ENCODE measurements around the gene TRPV5. TPM values are rescaled to one million over a fixed set of nuclear protein-coding genes. Genes with fewer than 3 reads are reported as not detected.

The TRPV5 gene
- total and polyA plus RNA-seq, 4 donors, result under 0.01 to 0.23 TPM; not detected in 2

DNA sequence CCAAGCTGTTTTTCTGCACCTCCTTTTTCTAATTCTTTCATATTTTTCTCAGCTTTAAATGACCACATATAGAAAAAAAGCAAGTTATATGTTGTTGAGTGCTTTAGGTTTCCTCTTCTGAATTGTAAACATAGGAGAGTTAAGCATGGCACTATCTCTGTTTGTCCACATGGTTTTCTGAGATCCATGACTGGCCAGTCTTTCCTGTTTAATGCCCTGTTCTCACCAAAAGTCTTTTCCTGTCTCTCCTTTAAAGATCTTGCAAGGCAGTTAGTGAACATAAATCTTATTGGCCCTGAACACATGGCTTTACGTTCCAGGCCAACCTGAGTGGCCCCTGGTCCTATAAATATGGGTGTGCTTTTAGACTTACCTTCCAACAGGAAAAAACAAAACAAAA is 19.4 kb downstream of the TRPV5 start:
- H3K4me3 ChIP-seq (ENCODE audit: low read depth in 1 of 3, low read length in 3 of 3), result no peak overlapping the region
- H3K27me3 ChIP-seq (ENCODE audit: control insufficient read depth in 4 of 4, insufficient read depth in 4 of 4, low read length in 3 of 4), result peaks cover 0 to 3% (median 0%) of the 10 kb centered on the region in 4 donors
- no peak overlapping the region for H3K9ac ChIP-seq (ENCODE audit: low read depth in 1 of 2, low read length in 2 of 2)
- 70% methylated on average over 1 of the region's 1 CpG for WGBS
- no peaks in the 10 kb centered on the region for H3K36me3 ChIP-seq (ENCODE audit: control insufficient read depth in 4 of 4, insufficient read depth in 3 of 4, low read depth in 1 of 4, low read length in 3 of 4)
- no peak for DNase-seq (ENCODE audit: low spot score)
- no peaks in the 10 kb centered on the region for H3K4me1 ChIP-seq (ENCODE audit: control insufficient read depth in 4 of 4, insufficient read depth in 4 of 4, low read length in 3 of 4)
- H3K27ac ChIP-seq (ENCODE audit: low read depth in 1 of 2, low read length in 2 of 2), result no peak overlapping the region
- no peak for TF ChIP-seq GABPA (IDR thresholded peaks at IDR 0.05 in 1 of 2, conservative IDR thresholded peaks at IDR 0.05 in 1 of 2)
- TF ChIP-seq RXRA (IDR thresholded peaks at IDR 0.05), result no peak
- no peak for TF ChIP-seq YY1 (IDR thresholded peaks at IDR 0.05)
- no peaks in the 10 kb centered on the region for H3K9me3 ChIP-seq (ENCODE audit: control insufficient read depth in 4 of 4, low read length in 3 of 4)

DNA sequence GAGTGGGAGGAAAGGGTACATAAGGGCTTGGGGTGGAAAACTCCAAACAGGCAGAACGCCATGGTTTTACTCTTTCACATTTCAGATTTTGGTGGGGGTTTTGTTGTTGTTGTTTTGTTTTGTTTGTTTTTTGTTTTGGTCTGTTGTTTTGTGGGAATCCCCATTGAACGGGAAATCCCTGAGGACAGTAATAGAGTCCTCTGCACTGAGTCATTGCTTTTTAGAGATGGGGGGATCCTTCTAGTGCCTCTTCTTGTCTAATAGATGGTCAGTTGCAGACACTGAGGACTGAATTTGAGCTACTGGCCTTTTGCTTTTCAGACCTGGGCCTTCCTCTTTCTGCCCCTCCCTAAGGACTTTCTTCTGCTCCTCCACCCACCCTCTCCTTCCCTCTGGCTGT is 20.0 kb downstream of the TRPV5 start:
- no peaks in the 10 kb centered on the region for H3K4me1 ChIP-seq (ENCODE audit: control insufficient read depth in 4 of 4, insufficient read depth in 4 of 4, low read length in 3 of 4)
- no peaks in the 10 kb centered on the region for H3K36me3 ChIP-seq (ENCODE audit: control insufficient read depth in 4 of 4, insufficient read depth in 3 of 4, low read depth in 1 of 4, low read length in 3 of 4)
- no peaks in the 10 kb centered on the region for H3K9me3 ChIP-seq (ENCODE audit: control insufficient read depth in 4 of 4, low read length in 3 of 4)
- no peak overlapping the region for H3K27ac ChIP-seq (ENCODE audit: low read depth in 1 of 2, low read length in 2 of 2)
- peaks cover 0 to 3% (median 0%) of the 10 kb centered on the region in 4 donors for H3K27me3 ChIP-seq (ENCODE audit: control insufficient read depth in 4 of 4, insufficient read depth in 4 of 4, low read length in 3 of 4)
- H3K4me3 ChIP-seq (ENCODE audit: low read depth in 1 of 3, low read length in 3 of 3), result no peak overlapping the region
- no peak for TF ChIP-seq HNF4G (IDR thresholded peaks at IDR 0.05)
- TF ChIP-seq NR2F2 (IDR thresholded peaks at IDR 0.05), result no peak
- no peak for TF ChIP-seq RXRA (IDR thresholded peaks at IDR 0.05)
- TF ChIP-seq GABPA (IDR thresholded peaks at IDR 0.05 in 1 of 2, conservative IDR thresholded peaks at IDR 0.05 in 1 of 2), result no peak
- no peak for TF ChIP-seq SP1 (IDR thresholded peaks at IDR 0.05)
- TF ChIP-seq RAD21 (IDR thresholded peaks at IDR 0.05), result no peak
- no peak for TF ChIP-seq FOXA1 (IDR thresholded peaks at IDR 0.05)
- no peak for TF ChIP-seq YY1 (IDR thresholded peaks at IDR 0.05)
- 79% methylated on average over 2 of the region's 2 CpGs for WGBS
- DNase-seq (ENCODE audit: low spot score), result no peak
- H3K9ac ChIP-seq (ENCODE audit: low read depth in 1 of 2, low read length in 2 of 2), result no peak overlapping the region

DNA sequence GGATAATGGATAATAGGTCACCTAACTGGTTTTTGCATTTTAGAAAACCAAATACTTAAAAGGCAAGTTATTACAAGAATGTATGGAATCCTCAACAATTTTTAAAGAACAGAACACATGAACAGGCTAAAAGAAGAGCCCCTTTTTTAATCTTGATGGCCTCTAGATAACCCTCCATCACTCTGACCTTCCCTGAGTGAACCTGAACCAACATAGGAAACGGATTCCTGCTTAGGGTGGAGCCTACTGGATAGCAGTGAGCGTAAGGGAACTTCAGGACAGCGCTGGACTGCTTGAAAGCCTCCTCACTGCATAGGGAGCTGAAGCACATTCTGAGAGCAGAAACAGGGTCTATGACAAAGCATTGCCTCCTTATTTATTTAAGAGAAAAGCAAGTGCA is 20.5 kb downstream of the TRPV5 start:
- DNase-seq (ENCODE audit: low spot score), result no peak
- H3K27ac ChIP-seq (ENCODE audit: low read depth in 1 of 2, low read length in 2 of 2), result no peak overlapping the region
- no peaks in the 10 kb centered on the region for H3K4me1 ChIP-seq (ENCODE audit: control insufficient read depth in 4 of 4, insufficient read depth in 4 of 4, low read length in 3 of 4)
- H3K9ac ChIP-seq (ENCODE audit: low read depth in 1 of 2, low read length in 2 of 2), result no peak overlapping the region
- H3K4me3 ChIP-seq (ENCODE audit: low read depth in 1 of 3, low read length in 3 of 3), result no peak overlapping the region
- WGBS, result 52% methylated on average over 3 of the region's 3 CpGs
- TF ChIP-seq YY1 (IDR thresholded peaks at IDR 0.05) (no peak), RAD21 (IDR thresholded peaks at IDR 0.05) (no peak), TAF1 (conservative IDR thresholded peaks at IDR 0.05) (no peak), RXRA (IDR thresholded peaks at IDR 0.05) (no peak), FOXA1 (IDR thresholded peaks at IDR 0.05) (no peak), EGR1 (IDR thresholded peaks at IDR 0.05; ENCODE audit: low read depth in 2 of 2) (no peak), FOXA2 (IDR thresholded peaks at IDR 0.05) (no peak), HNF4G (IDR thresholded peaks at IDR 0.05) (no peak), NR2F2 (IDR thresholded peaks at IDR 0.05) (no peak), GABPA (IDR thresholded peaks at IDR 0.05 in 1 of 2, conservative IDR thresholded peaks at IDR 0.05 in 1 of 2) (no peak)
- TF ChIP-seq, protein P1, sequence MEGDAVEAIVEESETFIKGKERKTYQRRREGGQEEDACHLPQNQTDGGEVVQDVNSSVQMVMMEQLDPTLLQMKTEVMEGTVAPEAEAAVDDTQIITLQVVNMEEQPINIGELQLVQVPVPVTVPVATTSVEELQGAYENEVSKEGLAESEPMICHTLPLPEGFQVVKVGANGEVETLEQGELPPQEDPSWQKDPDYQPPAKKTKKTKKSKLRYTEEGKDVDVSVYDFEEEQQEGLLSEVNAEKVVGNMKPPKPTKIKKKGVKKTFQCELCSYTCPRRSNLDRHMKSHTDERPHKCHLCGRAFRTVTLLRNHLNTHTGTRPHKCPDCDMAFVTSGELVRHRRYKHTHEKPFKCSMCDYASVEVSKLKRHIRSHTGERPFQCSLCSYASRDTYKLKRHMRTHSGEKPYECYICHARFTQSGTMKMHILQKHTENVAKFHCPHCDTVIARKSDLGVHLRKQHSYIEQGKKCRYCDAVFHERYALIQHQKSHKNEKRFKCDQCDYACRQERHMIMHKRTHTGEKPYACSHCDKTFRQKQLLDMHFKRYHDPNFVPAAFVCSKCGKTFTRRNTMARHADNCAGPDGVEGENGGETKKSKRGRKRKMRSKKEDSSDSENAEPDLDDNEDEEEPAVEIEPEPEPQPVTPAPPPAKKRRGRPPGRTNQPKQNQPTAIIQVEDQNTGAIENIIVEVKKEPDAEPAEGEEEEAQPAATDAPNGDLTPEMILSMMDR (IDR thresholded peaks at IDR 0.05; ENCODE audit: low read depth, low read length, missing input control), result no peak
- TF ChIP-seq, protein P2, sequence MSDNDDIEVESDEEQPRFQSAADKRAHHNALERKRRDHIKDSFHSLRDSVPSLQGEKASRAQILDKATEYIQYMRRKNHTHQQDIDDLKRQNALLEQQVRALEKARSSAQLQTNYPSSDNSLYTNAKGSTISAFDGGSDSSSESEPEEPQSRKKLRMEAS (IDR thresholded peaks at IDR 0.05), result no peak
- no peaks in the 10 kb centered on the region for H3K9me3 ChIP-seq (ENCODE audit: control insufficient read depth in 4 of 4, low read length in 3 of 4)
- no peaks in the 10 kb centered on the region for H3K36me3 ChIP-seq (ENCODE audit: control insufficient read depth in 4 of 4, insufficient read depth in 3 of 4, low read depth in 1 of 4, low read length in 3 of 4)
- peaks cover 0 to 3% (median 0%) of the 10 kb centered on the region in 4 donors for H3K27me3 ChIP-seq (ENCODE audit: control insufficient read depth in 4 of 4, insufficient read depth in 4 of 4, low read length in 3 of 4)

All from liver (tissue), 9 donors.